AG04450 (cell line): ENCODE measurements around the gene PACRGL. TPM values are rescaled to one million over a fixed set of nuclear protein-coding genes. Genes with fewer than 3 reads are reported as not detected.
A peak's percentile ranks its signal among the peaks of the same experiment; 100 is the strongest.

Experiments used
- CTCF ChIA-PET: fragments of 300-600, 350-600 bp; formaldehyde crosslinking; extraction: SDS; loops from one replicate; lab custom pipeline; 2022; ENCODE audit warnings: antibody characterized with exemption, inconsistent platforms; lab: Charles Lee
- POLR2A ChIA-PET: fragments of 350-600 bp; formaldehyde crosslinking; extraction: SDS; loops from one replicate; lab custom pipeline; 2021; ENCODE audit warnings: antibody characterized with exemption, inconsistent platforms; lab: Yijun Ruan, JAX
- DNase-seq: peaks from one replicate; pipeline ENCODE4 v3.0.0-alpha.2; 2011; ENCODE audit warnings: low read depth, low spot score
- H3K27ac ChIP-seq: one replicate; pipeline ENCODE4 v1.5.1; 2012; ENCODE audit warnings: low read depth, low read length, control low read depth
- H3K27me3 ChIP-seq: one replicate; pipeline ENCODE4 v1.6.0; 2012; ENCODE audit warnings: low read length; ENCODE audit not compliant: control insufficient read depth, insufficient read depth
- H3K4me3 ChIP-seq: 2 replicates; pipeline ENCODE4 v1.5.1; 2011; ENCODE audit warnings: mild to moderate bottlenecking, low read depth, low read length, control low read depth
- H3K9me3 ChIP-seq: 2 replicates; pipeline ENCODE4 v1.5.1; 2012; ENCODE audit warnings: low read length; ENCODE audit not compliant: control insufficient read depth, insufficient read depth
- CTCF ChIP-seq: IDR thresholded peaks from 2 replicates; pipeline ENCODE4 v1.5.1; 2011; ENCODE audit warnings: low read depth, low read length, control low read depth, inconsistent platforms
- polyA plus RNA-seq: library from polyadenylated mRNA; depleted of rRNA; stranded (reverse); fragments of >200 nt; gene quantifications from 2 replicates; pipeline ENCODE4 v1.2.3, GENCODE V29; 2011

Gene PACRGL
- polyA plus RNA-seq, 1 experiment, result 15.2 TPM

DNA sequence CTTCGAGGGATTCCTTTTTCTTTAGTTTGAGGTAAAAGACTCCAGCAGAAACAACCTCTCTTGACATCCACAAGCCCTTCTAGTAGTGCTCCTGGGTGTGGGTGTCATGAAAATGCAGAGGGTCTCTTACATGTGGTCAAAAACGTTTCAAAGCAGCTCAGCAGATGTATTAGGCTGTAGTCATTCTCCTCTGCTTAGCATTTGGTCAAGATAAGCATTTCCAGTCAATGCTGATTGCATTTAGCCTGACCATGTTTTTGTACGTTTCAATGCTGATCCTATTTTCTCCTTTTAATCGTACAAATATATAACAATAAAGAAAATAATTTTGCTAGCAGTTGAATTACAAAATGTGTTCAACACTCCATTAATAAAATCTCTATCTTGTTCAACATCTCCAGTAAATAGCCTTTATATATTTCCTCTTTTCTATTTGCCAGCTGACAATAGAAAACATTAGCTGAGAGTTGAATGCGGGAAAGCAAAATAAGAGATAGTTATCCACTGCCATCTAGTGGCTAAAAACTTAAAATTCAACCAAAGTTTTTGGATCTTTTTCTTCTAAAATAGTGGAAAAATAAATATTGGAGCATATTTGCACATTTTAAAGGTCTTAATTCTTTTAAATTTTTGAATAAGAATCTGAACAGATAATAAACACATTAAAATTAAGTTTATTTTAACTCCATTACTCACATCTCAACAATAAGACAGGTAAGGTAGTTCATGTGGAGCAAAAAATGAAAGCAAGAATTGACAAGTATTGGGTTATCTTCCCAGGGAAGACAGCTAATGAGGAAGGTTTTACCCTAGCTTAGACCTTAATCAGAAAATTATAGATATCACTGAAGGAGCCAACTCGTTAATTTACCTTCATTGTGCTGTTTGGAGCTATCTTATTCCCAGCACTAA, 15.2 kb upstream of the PACRGL start:
- no peak overlapping the region for H3K4me3 ChIP-seq
- no peaks in the 10 kb centered on the region for H3K9me3 ChIP-seq
- CTCF ChIA-PET, result interaction anchor here (0.6 to 5.5 kb wide), 23 partner anchors 11 to 386 kb away, joined by 3 to 52 read pairs (median 4); no protein-coding TSS in a partner anchor
- DNase-seq, result peak; percentile 3
- H3K27me3 ChIP-seq, result peaks cover 12% of the 10 kb centered on the region
- no peak overlapping the region for H3K27ac ChIP-seq
- POLR2A ChIA-PET, result no interaction called here
- TF ChIP-seq CTCF, result peak; percentile 61

DNA sequence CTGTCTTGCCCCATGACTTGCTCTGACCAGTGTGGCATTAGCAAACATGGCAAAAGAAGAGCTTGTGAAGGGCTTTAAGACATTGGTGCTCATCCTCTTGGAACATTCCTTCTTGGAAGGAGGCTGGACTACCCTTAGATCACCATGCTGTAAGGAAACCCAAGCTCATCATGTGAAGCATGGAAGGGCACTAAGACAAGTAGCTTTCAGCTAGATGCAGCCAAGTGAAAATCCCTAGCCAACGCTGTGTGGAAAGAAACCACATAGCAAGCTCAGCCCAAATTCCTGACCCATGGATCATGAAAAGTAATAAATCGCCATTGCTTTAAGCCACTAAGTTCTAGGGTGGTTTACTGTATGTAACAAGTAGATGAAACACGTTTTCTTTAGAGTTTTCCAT, 12.4 kb upstream of the PACRGL start:
- no peak overlapping the region for H3K27ac ChIP-seq
- H3K4me3 ChIP-seq, result no peak overlapping the region
- DNase-seq, result peak; percentile 33
- H3K27me3 ChIP-seq, result peaks cover 5% of the 10 kb centered on the region
- ChIA-PET POLR2A (interaction anchor here (0.7 kb wide), 1 partner anchor 11 kb away, joined by 5 read pairs; no protein-coding TSS in a partner anchor), CTCF (interaction anchor here (0.5 to 1.7 kb wide), 6 partner anchors 17 to 389 kb away, joined by 3 to 5 read pairs (median 4); no protein-coding TSS in a partner anchor)
- no peaks in the 10 kb centered on the region for H3K9me3 ChIP-seq
- no peak for TF ChIP-seq CTCF

GRCh38 chr4:20696815-20697214, 3.4 kb upstream of the PACRGL start:
- DNase-seq, result no peak
- Histone ChIP-seq H3K27ac (no peak overlapping the region), H3K9me3 (no peaks in the 10 kb centered on the region), H3K4me3 (no peak overlapping the region), H3K27me3 (no peaks in the 10 kb centered on the region)
- ChIA-PET CTCF (interaction anchor here (0.9 kb wide), 1 partner anchor 12 kb away, joined by 3 read pairs; no protein-coding TSS in a partner anchor), POLR2A (no interaction called here)
- no peak for TF ChIP-seq CTCF

DNA sequence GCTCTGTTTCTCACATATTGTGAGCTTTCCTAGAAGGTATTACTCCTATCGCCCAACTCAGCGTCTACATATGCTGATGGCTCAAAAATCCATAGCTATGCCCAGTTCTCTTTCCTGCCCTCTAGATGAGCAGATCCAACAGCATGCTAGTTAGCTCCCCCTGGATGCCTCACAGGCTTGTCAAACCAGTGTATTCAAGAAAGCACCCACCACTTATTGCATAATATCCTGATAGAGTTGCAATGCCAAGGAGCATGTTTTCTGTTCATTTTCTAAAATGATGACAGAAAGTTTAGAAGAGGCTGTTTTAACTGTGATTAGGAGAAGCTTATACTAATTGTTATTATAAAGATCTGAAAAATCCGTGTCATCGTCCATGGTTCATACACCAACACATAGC, 1.9 kb upstream of the PACRGL start:
- ChIA-PET POLR2A (no interaction called here), CTCF (interaction anchor here (1.2 to 1.7 kb wide), 2 partner anchors 13 to 75 kb away, joined by 6 read pairs; no protein-coding TSS in a partner anchor)
- Histone ChIP-seq H3K9me3 (no peaks in the 10 kb centered on the region), H3K27ac (no peak overlapping the region), H3K4me3 (no peak overlapping the region), H3K27me3 (no peaks in the 10 kb centered on the region)
- DNase-seq, result no peak
- TF ChIP-seq CTCF, result no peak

- POLR2A ChIA-PET, result no interaction called here
- H3K27me3 ChIP-seq, result no peaks in the 10 kb centered on the region
- no peak for TF ChIP-seq CTCF
- CTCF ChIA-PET, result interaction anchor here (1.2 to 1.7 kb wide), 2 partner anchors 14 to 75 kb away, joined by 6 read pairs; no protein-coding TSS in a partner anchor
- no peak overlapping the region for H3K27ac ChIP-seq
- DNase-seq, result no peak
- no peaks in the 10 kb centered on the region for H3K9me3 ChIP-seq
- no peak overlapping the region for H3K4me3 ChIP-seq
These were observed 1.4 kb upstream of the PACRGL start for GRCh38 chr4:20698820-20699219.
